Measurements from ENCODE around the gene PFKM.

GRCh38 chr12:48072266-48072665 lies 46.9 kb upstream of the PFKM start:
- no peak for TF ChIP-seq CTCF (IDR thresholded peaks at IDR 0.05; ENCODE audit: low read depth, low read length, poor library complexity, severe bottlenecking)
- no peak for TF ChIP-seq EZH2phosphoT487 (IDR thresholded peaks at IDR 0.05; ENCODE audit: borderline replicate concordance, low read length)

Data from DOHH2 (cell line).